NCI-H2081 treated with DMSO at 0.1 percent for 48 hours (cell line): ENCODE results near the gene PTGR2.
"Not testable (repeated sequence)": the region's sequence is repeated elsewhere in the genome, so short reads cannot be mapped to it uniquely, and the experiment has no call there.

Source experiments
- DNase-seq: peaks from one replicate; lab custom pipeline; 2025; lab: John Stamatoyannopoulos, UW

Gene PTGR2

GRCh38 chr14:73851567-73852382, at the start of gene PTGR2:
TSS of gene PTGR2 (plus strand) at chr14:73851831. CDS start at chr14:73858863, 7,032 bp downstream.
- peak; percentile 69 for DNase-seq

- no peak for DNase-seq
Measured at GRCh38 chr14:73802431-73803188, 49.0 kb upstream of the PTGR2 start.

- DNase-seq, result no peak
Measured at GRCh38 chr14:73804636-73805035, 47.0 kb upstream of the PTGR2 start.

DNA sequence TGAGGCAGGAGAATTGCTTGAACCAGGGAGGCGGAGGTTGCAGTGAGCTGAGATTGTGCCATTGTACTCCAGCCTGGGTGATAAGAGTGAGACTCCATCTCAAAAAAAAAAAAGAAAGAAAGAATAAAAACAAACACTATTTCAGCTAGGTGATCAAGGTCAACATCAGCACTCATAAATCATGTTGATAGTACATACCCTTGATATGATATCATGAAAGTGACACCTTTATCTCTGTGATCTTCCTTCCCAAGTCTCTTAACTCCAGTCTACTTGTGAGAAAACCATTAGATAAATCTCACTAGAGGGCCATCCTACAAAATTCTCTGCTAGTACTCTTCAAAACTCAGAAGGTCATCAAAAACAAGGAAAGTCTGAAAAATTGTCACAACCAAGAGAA, 44.2 kb upstream of the PTGR2 start:
- DNase-seq, result no peak

DNA sequence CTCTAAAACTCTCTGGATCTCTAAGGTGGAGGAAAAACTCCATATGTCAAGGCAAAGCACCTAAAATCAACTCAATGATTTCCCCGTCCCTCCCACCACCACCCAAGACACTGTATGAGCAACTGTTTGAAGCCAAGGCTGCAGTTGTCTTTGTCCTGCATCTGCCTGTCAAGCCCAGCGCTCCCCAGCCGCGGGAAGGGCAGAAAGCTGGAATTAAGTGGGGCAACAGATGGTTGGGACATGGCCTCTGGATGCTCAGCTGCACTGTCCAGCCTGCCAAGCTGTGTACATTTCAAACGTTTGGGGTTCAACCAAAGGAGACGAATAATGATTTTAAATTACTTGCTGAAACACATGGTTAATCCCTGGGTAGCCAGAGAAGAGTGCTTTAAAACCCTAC, 42.2 kb upstream of the PTGR2 start:
- DNase-seq, result no peak

GRCh38 chr14:73810478-73811163, 41.0 kb upstream of the PTGR2 start:
- no peak for DNase-seq

GRCh38 chr14:73811164-73811503, 40.5 kb upstream of the PTGR2 start:
- no peak for DNase-seq

DNA sequence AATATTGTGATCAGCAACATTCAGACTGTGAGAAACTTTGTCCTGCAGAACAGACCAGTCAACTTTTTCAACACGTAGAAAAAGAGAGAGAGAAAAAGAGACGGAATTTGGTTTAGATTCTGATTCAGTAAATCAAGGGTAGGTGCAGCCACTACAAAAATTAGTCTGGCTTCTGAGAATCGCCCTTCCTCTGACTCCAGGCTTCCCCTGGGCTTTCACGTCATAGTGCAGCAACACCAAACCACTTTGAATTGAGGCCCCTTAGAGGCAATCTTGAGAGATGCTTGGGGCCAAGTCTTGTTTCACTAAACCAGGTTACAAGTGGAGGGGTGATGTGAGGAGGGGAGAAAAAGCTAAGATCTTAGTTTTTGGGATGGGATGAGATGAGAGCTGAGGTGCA, 37.5 kb upstream of the PTGR2 start:
- no peak for DNase-seq

- DNase-seq, result no peak
Measured at GRCh38 chr14:73815849-73816248, 35.8 kb upstream of the PTGR2 start.

- DNase-seq, result no peak
Measured at GRCh38 chr14:73816393-73816816, 35.2 kb upstream of the PTGR2 start.

GRCh38 chr14:73817020-73817655, 34.5 kb upstream of the PTGR2 start:
- DNase-seq, result no peak

- DNase-seq, result no peak
Measured at GRCh38 chr14:73818821-73819220, 32.8 kb upstream of the PTGR2 start.

DNA sequence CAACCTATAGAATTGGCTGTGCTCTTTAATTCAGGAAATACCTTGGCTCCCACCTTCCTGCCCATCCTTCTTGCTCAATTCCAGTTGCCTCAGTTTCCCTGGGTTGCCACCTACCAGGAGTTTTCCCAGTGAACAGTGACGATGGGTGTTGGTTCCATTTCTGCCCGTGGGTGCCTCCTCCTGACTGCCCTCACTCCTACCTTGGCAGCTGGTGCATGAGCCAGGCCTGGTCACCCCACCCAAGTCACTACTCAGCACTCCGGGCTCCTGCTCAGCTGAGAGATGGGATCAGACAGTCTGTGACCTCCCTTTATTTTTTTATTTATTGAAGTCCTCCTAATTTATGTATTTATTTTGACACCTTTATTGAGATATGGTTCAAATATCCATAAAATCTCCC, 31.0 kb upstream of the PTGR2 start:
- DNase-seq, result no peak

- DNase-seq, result no peak
Measured at GRCh38 chr14:73823339-73823885, 28.2 kb upstream of the PTGR2 start.

DNA sequence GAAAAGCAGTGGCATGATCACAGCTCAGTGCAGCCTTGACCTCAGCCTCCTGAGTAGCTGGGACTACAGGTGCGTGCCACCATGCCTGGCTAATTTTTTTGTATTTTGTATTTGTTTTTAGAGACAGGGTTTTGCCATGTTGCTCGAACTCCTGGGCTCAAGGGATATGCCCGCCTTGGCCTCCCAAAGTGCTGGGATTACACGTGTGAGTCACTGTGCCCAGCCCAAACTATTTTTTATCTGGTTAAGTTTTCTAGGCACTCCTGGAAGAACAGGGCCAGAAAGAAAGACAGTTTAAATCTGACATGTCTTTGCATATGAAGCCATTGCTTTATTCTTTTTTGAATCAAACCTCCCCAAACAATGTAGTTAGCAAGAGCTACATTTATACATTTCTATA, 27.5 kb upstream of the PTGR2 start:
- no peak for DNase-seq

GRCh38 chr14:73824536-73824935, 27.1 kb upstream of the PTGR2 start:
- no peak for DNase-seq

- no peak for DNase-seq
Measured at GRCh38 chr14:73825551-73826188, 26.0 kb upstream of the PTGR2 start.

DNA sequence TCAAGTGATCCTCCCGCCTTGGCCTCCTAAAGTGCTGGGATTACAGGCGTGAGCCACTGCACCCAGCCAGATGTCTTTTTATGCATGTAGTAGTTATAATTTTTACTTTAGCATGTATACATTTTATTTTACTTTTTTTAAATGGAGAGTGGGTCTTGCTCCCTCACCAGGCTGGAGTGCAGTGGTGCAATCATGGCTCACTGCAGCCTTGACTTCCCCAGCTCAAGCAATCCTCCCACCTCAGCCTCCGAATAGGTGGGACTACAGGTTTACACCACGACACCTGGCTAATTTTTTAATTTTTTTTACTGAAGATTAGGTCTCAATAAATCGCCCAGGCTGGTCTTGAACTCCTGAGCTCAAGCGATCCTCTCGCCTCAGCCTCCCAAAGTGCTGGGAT, 24.4 kb upstream of the PTGR2 start:
- not testable (repeated sequence) for DNase-seq

- DNase-seq, result no peak
Measured at GRCh38 chr14:73829071-73829470, 22.6 kb upstream of the PTGR2 start.

DNA sequence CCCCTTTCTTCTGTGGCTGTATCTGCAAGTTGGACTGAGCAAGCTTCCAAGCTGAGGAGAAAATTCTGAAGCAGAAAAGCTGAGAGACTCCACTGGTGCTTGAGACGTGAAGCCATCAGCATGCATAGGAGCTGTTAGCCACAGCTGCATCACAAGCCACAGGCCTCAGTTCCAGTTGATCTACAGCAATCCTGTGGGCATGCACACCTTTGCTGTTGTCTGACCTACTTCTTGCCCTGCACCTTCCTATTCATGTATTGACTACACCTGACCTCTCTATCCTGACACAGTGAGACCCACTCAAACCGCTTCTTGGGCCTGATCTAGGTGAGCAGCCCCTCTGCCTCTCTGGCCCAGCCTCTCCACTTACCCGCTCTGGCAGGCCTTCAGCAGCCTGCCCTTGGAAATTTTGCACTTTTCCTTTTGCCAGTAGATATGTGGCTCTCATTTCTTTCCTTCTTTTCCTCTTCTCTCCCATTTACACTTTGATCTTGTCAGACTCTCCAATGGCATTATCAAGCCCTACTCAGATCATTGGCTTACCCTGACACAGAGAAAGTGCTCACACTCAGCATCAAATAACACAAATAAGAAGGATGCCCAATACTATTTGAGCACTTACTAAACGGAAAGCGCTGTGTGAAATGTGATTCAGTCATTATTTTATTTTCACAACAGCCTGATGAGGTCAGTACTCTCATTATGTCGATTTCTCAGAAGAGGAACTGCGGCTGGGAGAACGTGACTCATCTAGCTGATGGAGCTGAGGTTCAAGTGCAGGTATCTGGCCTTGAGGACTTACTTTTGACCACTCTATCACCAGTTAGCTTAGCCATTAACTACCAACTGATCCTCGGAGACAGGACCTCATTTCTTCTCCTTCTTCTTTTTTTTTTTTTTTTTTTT, 21.9 kb upstream of the PTGR2 start:
- no peak for DNase-seq

- no peak for DNase-seq
Measured at GRCh38 chr14:73833034-73833433, 18.6 kb upstream of the PTGR2 start.
